Measurements from ENCODE around the gene PRTFDC1.

The PRTFDC1 gene

DNA sequence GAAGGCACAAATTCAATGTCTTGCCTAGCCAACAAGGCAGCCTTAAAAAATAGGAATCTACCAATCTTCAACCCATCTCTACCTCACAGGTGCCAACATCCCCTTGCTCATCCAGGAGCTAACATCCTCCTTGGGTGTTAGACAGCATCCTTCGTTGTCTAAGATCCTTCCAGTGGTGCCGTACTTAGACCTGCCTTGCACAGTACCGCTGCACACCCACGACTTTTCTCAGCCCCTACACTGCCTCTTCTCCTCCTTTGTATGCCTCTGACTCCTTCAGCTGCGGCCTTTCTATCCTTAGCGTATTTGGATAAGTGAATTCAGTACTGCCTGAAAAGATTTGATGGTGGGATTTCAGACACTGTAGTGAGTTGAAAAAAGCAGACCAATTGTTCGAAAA lies 15.9 kb upstream of the PRTFDC1 start:
- DNase-seq (ENCODE audit: low read depth in 1 of 2, low spot score in 1 of 2): no peak
- TF ChIP-seq, protein P1, sequence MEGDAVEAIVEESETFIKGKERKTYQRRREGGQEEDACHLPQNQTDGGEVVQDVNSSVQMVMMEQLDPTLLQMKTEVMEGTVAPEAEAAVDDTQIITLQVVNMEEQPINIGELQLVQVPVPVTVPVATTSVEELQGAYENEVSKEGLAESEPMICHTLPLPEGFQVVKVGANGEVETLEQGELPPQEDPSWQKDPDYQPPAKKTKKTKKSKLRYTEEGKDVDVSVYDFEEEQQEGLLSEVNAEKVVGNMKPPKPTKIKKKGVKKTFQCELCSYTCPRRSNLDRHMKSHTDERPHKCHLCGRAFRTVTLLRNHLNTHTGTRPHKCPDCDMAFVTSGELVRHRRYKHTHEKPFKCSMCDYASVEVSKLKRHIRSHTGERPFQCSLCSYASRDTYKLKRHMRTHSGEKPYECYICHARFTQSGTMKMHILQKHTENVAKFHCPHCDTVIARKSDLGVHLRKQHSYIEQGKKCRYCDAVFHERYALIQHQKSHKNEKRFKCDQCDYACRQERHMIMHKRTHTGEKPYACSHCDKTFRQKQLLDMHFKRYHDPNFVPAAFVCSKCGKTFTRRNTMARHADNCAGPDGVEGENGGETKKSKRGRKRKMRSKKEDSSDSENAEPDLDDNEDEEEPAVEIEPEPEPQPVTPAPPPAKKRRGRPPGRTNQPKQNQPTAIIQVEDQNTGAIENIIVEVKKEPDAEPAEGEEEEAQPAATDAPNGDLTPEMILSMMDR (IDR thresholded peaks at IDR 0.05; ENCODE audit: insufficient read depth, low read length): no peak
- TF ChIP-seq SPI1 (IDR thresholded peaks at IDR 0.05; ENCODE audit: borderline replicate concordance, low read depth) (no peak), POLR2AphosphoS5 (IDR thresholded peaks at IDR 0.05; ENCODE audit: low read depth) (no peak), GABPA (IDR thresholded peaks at IDR 0.05; ENCODE audit: low read depth) (no peak)
- TF ChIP-seq, protein P2, sequence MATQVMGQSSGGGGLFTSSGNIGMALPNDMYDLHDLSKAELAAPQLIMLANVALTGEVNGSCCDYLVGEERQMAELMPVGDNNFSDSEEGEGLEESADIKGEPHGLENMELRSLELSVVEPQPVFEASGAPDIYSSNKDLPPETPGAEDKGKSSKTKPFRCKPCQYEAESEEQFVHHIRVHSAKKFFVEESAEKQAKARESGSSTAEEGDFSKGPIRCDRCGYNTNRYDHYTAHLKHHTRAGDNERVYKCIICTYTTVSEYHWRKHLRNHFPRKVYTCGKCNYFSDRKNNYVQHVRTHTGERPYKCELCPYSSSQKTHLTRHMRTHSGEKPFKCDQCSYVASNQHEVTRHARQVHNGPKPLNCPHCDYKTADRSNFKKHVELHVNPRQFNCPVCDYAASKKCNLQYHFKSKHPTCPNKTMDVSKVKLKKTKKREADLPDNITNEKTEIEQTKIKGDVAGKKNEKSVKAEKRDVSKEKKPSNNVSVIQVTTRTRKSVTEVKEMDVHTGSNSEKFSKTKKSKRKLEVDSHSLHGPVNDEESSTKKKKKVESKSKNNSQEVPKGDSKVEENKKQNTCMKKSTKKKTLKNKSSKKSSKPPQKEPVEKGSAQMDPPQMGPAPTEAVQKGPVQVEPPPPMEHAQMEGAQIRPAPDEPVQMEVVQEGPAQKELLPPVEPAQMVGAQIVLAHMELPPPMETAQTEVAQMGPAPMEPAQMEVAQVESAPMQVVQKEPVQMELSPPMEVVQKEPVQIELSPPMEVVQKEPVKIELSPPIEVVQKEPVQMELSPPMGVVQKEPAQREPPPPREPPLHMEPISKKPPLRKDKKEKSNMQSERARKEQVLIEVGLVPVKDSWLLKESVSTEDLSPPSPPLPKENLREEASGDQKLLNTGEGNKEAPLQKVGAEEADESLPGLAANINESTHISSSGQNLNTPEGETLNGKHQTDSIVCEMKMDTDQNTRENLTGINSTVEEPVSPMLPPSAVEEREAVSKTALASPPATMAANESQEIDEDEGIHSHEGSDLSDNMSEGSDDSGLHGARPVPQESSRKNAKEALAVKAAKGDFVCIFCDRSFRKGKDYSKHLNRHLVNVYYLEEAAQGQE (IDR thresholded peaks at IDR 0.05; ENCODE audit: insufficient replicate concordance, low read depth): no peak
- no peak overlapping the region for H3K4me3 ChIP-seq (replicated peaks; ENCODE audit: insufficient read depth, low read length)

DNA sequence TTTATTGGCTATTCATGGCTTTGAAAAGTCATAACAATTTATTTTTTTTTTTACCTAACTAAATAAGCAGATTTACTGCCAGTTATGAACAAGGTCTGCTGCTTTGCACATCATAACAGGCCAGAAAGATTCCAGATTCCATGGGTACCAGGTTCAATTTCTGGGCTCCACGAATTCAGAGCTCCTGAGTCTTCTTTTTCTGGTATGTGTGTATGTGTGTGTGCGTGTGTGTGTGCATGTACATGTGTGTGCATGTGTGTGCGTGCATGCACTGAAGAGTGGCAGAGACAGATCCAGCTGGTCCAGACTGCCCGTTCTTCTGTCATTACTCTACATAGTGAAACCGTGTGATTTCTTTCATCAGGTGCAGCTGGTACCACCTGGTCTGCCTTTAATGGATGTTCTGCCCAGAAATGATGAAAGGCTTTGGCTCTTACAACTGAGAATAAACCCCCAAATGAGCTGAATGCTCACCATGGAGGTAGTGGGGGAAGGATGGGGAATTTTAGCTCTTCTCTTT lies 14.6 kb upstream of the PRTFDC1 start:
- Histone ChIP-seq H3K27me3 (ENCODE audit: insufficient read depth, poor library complexity, severe bottlenecking) (no peaks in the 10 kb centered on the region), H3K27ac (replicated peaks) (no peak overlapping the region), H3K4me3 (replicated peaks; ENCODE audit: insufficient read depth, low read length) (no peak overlapping the region)
- no peak for DNase-seq (ENCODE audit: low read depth in 1 of 2, low spot score in 1 of 2)
- TF ChIP-seq, protein P1 (IDR thresholded peaks at IDR 0.05; ENCODE audit: insufficient read depth, low read length): no peak
- TF ChIP-seq SPI1 (IDR thresholded peaks at IDR 0.05; ENCODE audit: borderline replicate concordance, low read depth): no peak
- TF ChIP-seq, protein P2 (IDR thresholded peaks at IDR 0.05; ENCODE audit: insufficient replicate concordance, low read depth): no peak
- no peak for TF ChIP-seq GABPA (IDR thresholded peaks at IDR 0.05; ENCODE audit: low read depth)
- TF ChIP-seq POLR2AphosphoS5 (IDR thresholded peaks at IDR 0.05; ENCODE audit: low read depth): no peak

More for the DNA sequence above, 15.9 kb upstream of the PRTFDC1 start:
- Histone ChIP-seq H3K27me3 (ENCODE audit: insufficient read depth, poor library complexity, severe bottlenecking) (no peaks in the 10 kb centered on the region), H3K27ac (replicated peaks) (no peak overlapping the region)

DNA sequence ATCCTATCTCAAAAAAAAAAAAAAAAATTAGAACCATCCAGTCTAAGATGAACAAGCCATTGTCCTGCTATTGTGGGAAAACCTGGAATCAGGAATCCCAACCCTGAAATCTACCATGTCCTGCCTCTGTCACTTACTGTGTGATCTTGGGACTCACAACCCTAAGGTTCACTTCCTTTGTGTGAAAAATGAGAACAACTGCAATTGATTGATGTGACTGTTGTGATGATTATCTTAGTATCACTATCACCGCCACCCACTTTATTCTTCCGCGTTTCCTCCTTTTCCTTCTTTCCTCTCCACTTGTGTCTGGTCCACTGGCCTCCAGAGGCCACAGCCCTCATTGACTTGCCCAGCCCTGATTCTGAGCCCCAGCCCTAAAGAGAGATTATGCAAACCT lies 12.6 kb upstream of the PRTFDC1 start:
- no peak for DNase-seq (ENCODE audit: low read depth in 1 of 2, low spot score in 1 of 2)
- H3K4me3 ChIP-seq (replicated peaks; ENCODE audit: insufficient read depth, low read length): no peak overlapping the region
- TF ChIP-seq GABPA (IDR thresholded peaks at IDR 0.05; ENCODE audit: low read depth) (no peak), POLR2AphosphoS5 (IDR thresholded peaks at IDR 0.05; ENCODE audit: low read depth) (no peak), SPI1 (IDR thresholded peaks at IDR 0.05; ENCODE audit: borderline replicate concordance, low read depth) (no peak)
- TF ChIP-seq, protein P1 (IDR thresholded peaks at IDR 0.05; ENCODE audit: insufficient read depth, low read length): no peak
- TF ChIP-seq, protein P2 (IDR thresholded peaks at IDR 0.05; ENCODE audit: insufficient replicate concordance, low read depth): no peak
- H3K27ac ChIP-seq (replicated peaks): no peak overlapping the region
- no peaks in the 10 kb centered on the region for H3K27me3 ChIP-seq (ENCODE audit: insufficient read depth, poor library complexity, severe bottlenecking)
